HG02571 (cell line): ENCODE results near the gene PGAP1.

Experiments used
- ATAC-seq: cut with Tn5 transposase; IDR thresholded peaks from one replicate; pipeline ENCODE4 v1.9.1; 2021; ENCODE audit warnings: mild to moderate bottlenecking, moderate library complexity; ENCODE audit not compliant: unreplicated experiment

The PGAP1 gene

GRCh38 chr2:196926562-196927375 lies at the start of gene PGAP1:
PGAP1 (minus strand) TSS chr2:196926707; CDS start chr2:196926616, 91 bp downstream.
- ATAC-seq: peak; percentile 92

GRCh38 chr2:196974970-196975369 lies 48.5 kb upstream of the PGAP1 start:
- no peak for ATAC-seq

GRCh38 chr2:196971574-196972279 lies 45.2 kb upstream of the PGAP1 start:
- no peak for ATAC-seq

DNA sequence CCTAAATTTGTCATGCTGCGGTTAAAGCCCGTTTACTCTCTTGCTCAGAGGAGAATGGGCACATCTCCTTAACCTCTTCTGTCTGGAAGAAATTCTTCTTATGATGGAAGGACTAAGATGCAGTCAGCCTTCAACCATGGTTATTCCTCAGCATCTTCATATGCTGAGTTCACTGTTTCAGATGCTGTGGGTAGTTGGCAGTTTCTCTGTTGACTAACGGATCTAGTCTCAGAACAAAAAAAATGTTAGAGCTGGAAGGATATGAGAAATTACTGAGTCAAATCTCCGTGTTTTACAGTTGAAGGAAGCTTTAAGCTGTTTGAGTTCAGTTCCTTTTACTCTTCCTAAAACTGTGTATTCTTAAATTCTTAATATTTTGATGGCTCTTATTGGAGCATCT lies 43.6 kb upstream of the PGAP1 start:
- no peak for ATAC-seq

GRCh38 chr2:196968516-196968915 lies 42.0 kb upstream of the PGAP1 start:
- no peak for ATAC-seq

GRCh38 chr2:196967775-196968174 lies 41.3 kb upstream of the PGAP1 start:
- no peak for ATAC-seq

DNA sequence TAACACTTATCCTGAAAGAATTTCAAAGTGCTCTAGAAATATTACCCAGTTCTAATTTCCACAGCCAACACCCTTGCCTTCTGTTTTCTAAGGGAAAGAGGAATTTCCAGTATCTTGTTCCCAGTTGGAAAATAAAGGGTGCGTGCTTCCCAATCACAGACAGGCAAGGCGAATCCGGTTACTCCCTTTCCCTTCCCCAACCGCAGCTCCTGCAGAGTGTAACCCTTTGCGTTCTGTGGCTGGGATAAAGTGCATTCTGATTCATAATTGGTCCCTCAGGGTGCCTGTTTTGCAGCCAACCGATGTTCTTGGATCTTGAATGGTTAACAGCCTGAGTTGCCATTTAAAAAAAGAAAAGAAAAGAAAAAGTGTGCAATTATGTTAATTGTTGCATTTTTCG lies 40.6 kb upstream of the PGAP1 start:
- ATAC-seq: no peak

- ATAC-seq: no peak
Measured at GRCh38 chr2:196966061-196966460, 39.6 kb upstream of the PGAP1 start.

DNA sequence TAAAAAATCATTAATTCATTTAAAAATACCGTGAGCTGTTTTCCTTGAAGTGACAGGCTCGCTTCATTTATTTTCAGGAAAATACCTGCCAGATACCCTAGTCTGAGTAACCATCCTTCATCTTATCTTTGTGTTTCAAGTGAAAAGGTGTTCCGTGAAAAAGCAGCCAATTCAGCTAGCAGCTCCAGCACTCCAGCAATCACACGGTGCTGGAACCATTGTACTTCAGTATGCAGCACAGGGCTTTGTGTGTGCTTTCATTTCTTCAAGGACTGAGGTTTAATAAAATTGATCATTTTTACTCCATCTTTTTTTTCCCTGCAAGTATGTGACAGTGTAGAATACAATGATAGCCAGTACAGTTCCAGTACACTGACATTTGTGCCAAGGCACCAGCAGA lies 39.1 kb upstream of the PGAP1 start:
- no peak for ATAC-seq

DNA sequence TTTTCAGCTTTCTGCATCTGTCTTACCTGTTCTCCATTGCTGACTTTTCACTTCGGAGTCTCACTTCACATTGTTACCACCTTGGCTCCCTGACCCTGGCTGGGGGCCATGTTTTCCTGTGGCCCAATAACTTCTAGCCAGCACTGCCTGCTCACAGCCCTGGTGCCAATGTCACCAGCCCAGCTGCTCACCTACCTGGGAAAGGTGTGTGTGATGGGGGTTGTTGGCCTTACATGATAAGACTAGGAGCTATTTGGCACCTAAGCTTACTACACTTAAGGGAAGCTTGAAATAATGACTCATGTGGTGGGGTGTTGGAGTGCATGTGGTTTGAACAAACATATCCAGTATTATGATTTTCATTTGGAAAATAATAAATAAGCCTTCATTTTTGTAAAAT lies 37.5 kb upstream of the PGAP1 start:
- ATAC-seq: no peak

GRCh38 chr2:196963043-196963442 lies 36.5 kb upstream of the PGAP1 start:
- ATAC-seq: no peak

DNA sequence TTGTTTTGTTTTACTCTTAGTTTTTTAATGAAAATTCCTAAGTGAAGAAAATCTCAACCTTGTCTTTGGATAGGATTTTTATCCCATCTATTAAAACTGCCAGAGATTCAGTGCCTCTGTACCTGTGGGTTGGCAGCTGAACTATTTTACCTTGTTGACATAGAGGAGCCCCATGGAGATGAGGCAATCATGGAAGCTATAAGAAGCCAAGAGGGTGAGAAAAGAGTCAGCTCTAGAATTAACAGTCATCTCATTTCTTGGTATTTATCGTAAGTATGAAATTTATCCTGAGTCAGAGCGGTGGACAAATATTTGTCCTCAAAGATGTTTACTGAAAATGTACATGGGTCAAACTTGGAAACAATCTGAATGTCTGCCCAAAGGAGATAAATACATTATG lies 35.8 kb upstream of the PGAP1 start:
- no peak for ATAC-seq

- peak; percentile 96 for ATAC-seq
Measured at GRCh38 chr2:196961889-196962288, 35.4 kb upstream of the PGAP1 start.

- ATAC-seq: no peak
Measured at GRCh38 chr2:196959734-196960338, 33.3 kb upstream of the PGAP1 start.

DNA sequence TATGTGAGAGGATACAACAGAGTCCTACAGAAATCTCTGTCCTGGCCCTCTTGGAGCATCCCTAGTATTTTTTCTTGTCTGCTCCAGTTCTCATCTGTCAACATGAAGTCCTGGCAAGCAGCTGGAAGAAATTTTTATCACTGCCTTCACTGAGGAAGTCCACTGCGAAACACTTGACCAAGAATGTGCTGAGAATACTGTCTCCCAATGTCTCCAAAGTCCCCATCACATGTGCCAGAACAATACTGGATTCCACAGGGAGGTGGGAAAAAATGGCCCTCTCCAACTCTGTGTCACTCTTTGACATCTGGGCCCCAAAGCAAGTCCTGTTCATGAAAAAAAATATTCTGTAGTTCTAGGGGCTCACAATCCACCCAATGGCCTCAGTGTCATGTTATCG lies 32.8 kb upstream of the PGAP1 start:
- ATAC-seq: no peak

DNA sequence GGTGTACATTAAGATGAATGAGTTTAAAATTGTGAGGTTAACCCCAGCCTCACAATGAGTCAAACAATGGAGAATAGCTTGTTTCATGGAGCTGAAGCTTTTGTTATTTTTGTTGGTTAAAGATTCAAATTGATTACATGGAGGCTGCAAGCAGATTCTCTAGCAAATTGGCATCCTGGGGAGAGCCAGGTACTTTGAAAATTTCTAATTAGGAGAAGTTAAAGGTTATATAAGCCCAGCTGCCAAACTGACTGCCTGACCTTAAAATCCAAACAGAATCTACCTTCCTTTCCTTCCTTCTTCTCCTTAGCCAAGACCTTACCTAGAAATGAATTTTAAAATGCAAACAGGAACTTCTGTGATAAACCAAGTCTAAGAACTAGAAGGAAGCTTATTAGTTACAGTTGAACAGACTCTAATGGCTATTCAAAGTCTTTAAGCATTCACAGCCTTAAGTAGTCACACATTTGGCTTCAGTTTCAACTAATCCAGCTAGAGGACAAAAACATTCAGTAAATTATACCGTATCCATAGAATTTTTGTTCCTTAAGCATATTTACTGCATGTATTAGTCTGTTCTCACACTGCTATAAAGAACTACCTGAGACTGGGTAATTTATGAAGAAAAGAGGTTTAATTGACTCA lies 31.5 kb upstream of the PGAP1 start:
- ATAC-seq: no peak

DNA sequence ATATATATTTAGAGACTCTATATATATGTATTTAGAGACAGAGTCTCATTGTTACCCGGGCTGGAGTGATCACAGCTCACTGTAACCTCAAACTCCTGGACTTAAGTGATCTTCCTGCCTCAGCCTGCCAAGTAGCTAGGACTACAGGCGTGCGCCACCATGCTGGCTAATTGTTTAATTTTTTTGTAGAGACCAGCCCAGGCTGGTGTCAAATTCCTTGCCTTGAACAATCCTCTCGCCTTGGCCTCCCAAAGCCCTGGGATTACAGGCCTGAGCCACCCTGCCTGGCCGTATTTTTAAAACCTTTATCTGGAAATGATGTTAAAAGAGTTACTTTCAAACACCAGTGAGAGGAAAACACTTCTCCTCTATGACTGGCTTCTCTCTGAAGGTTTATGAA lies 30.9 kb upstream of the PGAP1 start:
- ATAC-seq: no peak

- no peak for ATAC-seq
Measured at GRCh38 chr2:196956069-196956468, 29.6 kb upstream of the PGAP1 start.

DNA sequence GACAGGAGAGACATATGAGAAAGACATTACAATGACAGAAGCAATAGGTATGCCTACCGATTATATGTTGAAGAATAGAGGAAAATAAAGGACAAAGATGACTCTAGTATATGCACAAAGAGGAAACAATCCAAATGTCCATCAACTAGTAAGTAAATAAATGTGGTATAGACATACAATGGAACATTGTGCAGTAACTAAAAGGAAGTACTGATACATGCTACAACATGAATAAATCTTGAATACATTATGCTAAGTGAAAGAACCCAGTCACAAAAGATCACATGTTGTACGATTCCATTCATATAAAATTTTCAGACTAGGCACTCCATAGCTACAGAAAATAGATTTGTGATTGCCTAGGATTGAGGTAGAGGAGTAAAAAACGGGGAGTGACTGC lies 28.5 kb upstream of the PGAP1 start:
- ATAC-seq: no peak

GRCh38 chr2:196954001-196954400 lies 27.5 kb upstream of the PGAP1 start:
- ATAC-seq: no peak

DNA sequence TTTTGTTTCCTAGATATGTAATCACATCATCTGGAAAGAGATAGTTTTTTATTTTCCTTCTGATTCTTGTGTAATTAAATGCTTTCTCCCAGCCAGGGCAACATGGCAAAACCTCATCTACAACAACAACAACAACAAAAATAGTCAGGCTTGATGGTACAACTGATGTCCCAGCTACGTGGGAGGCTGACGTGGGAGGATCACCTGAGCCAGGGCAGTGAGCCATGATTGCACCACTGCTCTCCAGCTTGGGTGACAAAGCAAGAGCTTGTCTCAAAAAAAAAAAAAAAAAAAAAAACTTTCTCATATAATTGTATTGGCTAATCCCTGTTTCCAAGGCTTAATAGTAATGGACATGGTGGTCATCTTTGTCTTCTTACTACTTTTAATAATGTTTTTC lies 26.4 kb upstream of the PGAP1 start:
- no peak for ATAC-seq

DNA sequence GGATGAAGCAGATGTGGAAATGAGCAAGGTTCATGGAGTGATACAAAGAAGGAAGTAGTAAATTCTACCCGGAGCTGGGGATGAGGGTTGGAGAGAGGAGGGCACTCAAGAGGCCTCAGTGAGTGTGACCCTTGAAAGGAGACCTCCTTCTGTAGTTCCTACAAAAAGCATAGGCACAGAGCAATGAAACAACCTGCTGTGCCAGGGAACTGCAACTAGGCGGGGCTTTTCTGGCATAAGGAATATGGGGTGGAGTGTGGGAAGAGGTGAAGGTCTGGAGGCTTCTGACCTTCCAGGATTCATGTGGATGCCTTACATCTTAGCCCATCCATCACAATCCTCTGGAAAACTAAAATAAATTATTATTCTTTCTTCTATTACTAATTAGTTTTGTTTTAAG lies 25.5 kb upstream of the PGAP1 start:
- no peak for ATAC-seq
